ENCODE data around the gene MADD.

MADD gene

GRCh38 chr11:47329431-47329986 is 59.6 kb downstream of the MADD start:
- no peak for TF ChIP-seq CTCF (IDR thresholded peaks at IDR 0.05; ENCODE audit: extremely low read depth, missing control alignments)
- no peak for DNase-seq (ENCODE audit: low spot score)

GRCh38 chr11:47329987-47330931 is 60.3 kb downstream of the MADD start:
- no peak for DNase-seq (ENCODE audit: low spot score)
- no peak for TF ChIP-seq CTCF (IDR thresholded peaks at IDR 0.05; ENCODE audit: extremely low read depth, missing control alignments)

- no peak for DNase-seq (ENCODE audit: low spot score)
- TF ChIP-seq CTCF (IDR thresholded peaks at IDR 0.05; ENCODE audit: extremely low read depth, missing control alignments) = no peak
Observed at GRCh38 chr11:47331454-47332302, 61.7 kb downstream of the MADD start.

GRCh38 chr11:47332303-47332711 is 62.4 kb downstream of the MADD start:
- no peak for TF ChIP-seq CTCF (IDR thresholded peaks at IDR 0.05; ENCODE audit: extremely low read depth, missing control alignments)
- no peak for DNase-seq (ENCODE audit: low spot score)

- no peak for TF ChIP-seq CTCF (IDR thresholded peaks at IDR 0.05; ENCODE audit: extremely low read depth, missing control alignments)
- no peak for DNase-seq (ENCODE audit: low spot score)
Observed at GRCh38 chr11:47332791-47333525, 63.0 kb downstream of the MADD start.

- DNase-seq (ENCODE audit: low spot score) = no peak
- no peak for TF ChIP-seq CTCF (IDR thresholded peaks at IDR 0.05; ENCODE audit: extremely low read depth, missing control alignments)
Observed at GRCh38 chr11:47333526-47333845, 63.6 kb downstream of the MADD start.
